Measurements from ENCODE around the gene KCNQ1. TPM values are rescaled to one million over a fixed set of nuclear protein-coding genes. Genes with fewer than 3 reads are reported as not detected.

Gene KCNQ1
- total and polyA plus RNA-seq, 2 donors (not counting 1 experiment from before 2014, with no cell fraction given) = not detected

DNA sequence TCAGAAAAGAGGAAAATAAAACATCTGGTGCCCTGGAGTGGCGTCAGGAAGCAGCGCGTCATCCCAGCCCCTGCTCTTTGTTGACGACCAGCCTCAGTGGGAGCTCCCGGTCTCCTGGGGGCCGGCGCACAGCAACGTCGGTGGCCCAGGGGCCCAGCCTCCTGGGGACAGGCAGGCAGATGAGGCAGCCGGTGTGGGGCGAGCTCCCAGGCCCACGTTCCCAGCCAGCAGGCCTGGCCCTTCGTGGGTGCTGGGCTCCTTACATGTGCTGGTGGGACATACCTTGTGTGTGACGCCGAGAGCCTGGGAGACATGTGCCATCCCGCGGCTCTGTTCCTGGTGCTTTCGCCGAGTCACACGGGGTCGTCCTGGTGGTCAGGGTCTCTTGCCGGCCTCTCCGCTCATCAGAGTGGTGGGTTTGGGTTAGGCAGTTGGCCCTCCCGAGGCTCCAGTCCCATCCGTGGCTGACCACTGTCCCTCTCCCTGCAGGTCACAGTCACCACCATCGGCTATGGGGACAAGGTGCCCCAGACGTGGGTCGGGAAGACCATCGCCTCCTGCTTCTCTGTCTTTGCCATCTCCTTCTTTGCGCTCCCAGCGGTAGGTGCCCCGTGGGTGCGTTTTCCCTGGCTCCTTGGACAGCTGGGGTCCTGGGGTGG lies 138.3 kb downstream of the KCNQ1 start:
- H3K36me3 ChIP-seq (ENCODE audit: control insufficient read depth, insufficient read depth, low read length) = no peaks in the 10 kb centered on the region
- DNase-seq (ENCODE audit: low read depth in 2 of 2) = no peak
- no peak overlapping the region for H2AFZ ChIP-seq (ENCODE audit: low read length)
- H3K9me3 ChIP-seq (ENCODE audit: control insufficient read depth, insufficient read depth, low read depth, low read length) = no peaks in the 10 kb centered on the region
- H3K9ac ChIP-seq (ENCODE audit: insufficient read depth, low read length) = no peak overlapping the region
- H4K20me1 ChIP-seq (ENCODE audit: control insufficient read depth, extremely low read depth, insufficient read depth, low read length) = no peaks in the 10 kb centered on the region
- TF ChIP-seq, protein P1, sequence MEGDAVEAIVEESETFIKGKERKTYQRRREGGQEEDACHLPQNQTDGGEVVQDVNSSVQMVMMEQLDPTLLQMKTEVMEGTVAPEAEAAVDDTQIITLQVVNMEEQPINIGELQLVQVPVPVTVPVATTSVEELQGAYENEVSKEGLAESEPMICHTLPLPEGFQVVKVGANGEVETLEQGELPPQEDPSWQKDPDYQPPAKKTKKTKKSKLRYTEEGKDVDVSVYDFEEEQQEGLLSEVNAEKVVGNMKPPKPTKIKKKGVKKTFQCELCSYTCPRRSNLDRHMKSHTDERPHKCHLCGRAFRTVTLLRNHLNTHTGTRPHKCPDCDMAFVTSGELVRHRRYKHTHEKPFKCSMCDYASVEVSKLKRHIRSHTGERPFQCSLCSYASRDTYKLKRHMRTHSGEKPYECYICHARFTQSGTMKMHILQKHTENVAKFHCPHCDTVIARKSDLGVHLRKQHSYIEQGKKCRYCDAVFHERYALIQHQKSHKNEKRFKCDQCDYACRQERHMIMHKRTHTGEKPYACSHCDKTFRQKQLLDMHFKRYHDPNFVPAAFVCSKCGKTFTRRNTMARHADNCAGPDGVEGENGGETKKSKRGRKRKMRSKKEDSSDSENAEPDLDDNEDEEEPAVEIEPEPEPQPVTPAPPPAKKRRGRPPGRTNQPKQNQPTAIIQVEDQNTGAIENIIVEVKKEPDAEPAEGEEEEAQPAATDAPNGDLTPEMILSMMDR (conservative IDR thresholded peaks at IDR 0.05 in 1 of 2, IDR thresholded peaks at IDR 0.05 in 1 of 2; ENCODE audit: low read depth in 1 of 2, low read length in 2 of 2) = no peak
- TF ChIP-seq EZH2 (IDR thresholded peaks at IDR 0.05; ENCODE audit: low read length, missing control alignments) = no peak
- no peak overlapping the region for H3K4me3 ChIP-seq (replicated peaks in 1 of 4; ENCODE audit: control extremely low read depth in 1 of 4, insufficient read depth in 1 of 4, low read depth in 3 of 4, low read length in 4 of 4)
- no peak overlapping the region for H3K27ac ChIP-seq (ENCODE audit: insufficient read depth, low read length)
- no peaks in the 10 kb centered on the region for H3K27me3 ChIP-seq (ENCODE audit: control insufficient read depth, insufficient read depth, low read length)
- H3K79me2 ChIP-seq (ENCODE audit: control insufficient read depth, insufficient read depth, low read length) = no peaks in the 10 kb centered on the region
- no peaks in the 10 kb centered on the region for H3K4me1 ChIP-seq (ENCODE audit: control insufficient read depth, extremely low read depth, insufficient read depth, low read length)
- H3K4me2 ChIP-seq (ENCODE audit: extremely low read depth, insufficient read depth, low read length) = no peak overlapping the region

DNA sequence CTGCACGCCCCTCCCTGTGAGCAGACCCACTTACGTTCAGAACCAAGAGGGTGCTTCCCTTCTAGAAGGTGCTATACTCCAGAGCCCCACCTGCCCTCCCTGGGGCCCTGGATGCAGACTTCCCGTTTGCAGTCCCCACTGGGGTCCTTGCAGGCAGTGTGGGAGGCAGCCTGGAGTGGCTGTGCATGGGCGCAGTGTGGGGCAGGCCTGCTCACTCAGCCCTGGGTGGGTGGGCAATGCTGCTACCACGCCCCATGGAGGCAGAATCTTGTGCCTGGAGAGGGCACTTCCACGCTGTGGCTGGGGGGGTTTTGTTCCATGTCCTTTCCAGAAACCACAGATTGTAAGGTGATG lies 138.8 kb downstream of the KCNQ1 start:
- no peaks in the 10 kb centered on the region for H3K36me3 ChIP-seq (ENCODE audit: control insufficient read depth, insufficient read depth, low read length)
- H3K4me3 ChIP-seq (replicated peaks in 1 of 4; ENCODE audit: control extremely low read depth in 1 of 4, insufficient read depth in 1 of 4, low read depth in 3 of 4, low read length in 4 of 4) = no peak overlapping the region
- no peak overlapping the region for H2AFZ ChIP-seq (ENCODE audit: low read length)
- H3K9ac ChIP-seq (ENCODE audit: insufficient read depth, low read length) = no peak overlapping the region
- no peaks in the 10 kb centered on the region for H3K9me3 ChIP-seq (ENCODE audit: control insufficient read depth, insufficient read depth, low read depth, low read length)
- TF ChIP-seq, protein P1 (conservative IDR thresholded peaks at IDR 0.05 in 1 of 2, IDR thresholded peaks at IDR 0.05 in 1 of 2; ENCODE audit: low read depth in 1 of 2, low read length in 2 of 2) = no peak
- TF ChIP-seq EZH2 (IDR thresholded peaks at IDR 0.05; ENCODE audit: low read length, missing control alignments) = no peak
- no peaks in the 10 kb centered on the region for H3K4me1 ChIP-seq (ENCODE audit: control insufficient read depth, extremely low read depth, insufficient read depth, low read length)
- H3K4me2 ChIP-seq (ENCODE audit: extremely low read depth, insufficient read depth, low read length) = no peak overlapping the region
- H3K27me3 ChIP-seq (ENCODE audit: control insufficient read depth, insufficient read depth, low read length) = no peaks in the 10 kb centered on the region
- DNase-seq (ENCODE audit: low read depth in 2 of 2) = no peak
- H3K79me2 ChIP-seq (ENCODE audit: control insufficient read depth, insufficient read depth, low read length) = no peaks in the 10 kb centered on the region
- no peak overlapping the region for H3K27ac ChIP-seq (ENCODE audit: insufficient read depth, low read length)
- H4K20me1 ChIP-seq (ENCODE audit: control insufficient read depth, extremely low read depth, insufficient read depth, low read length) = no peaks in the 10 kb centered on the region

DNA sequence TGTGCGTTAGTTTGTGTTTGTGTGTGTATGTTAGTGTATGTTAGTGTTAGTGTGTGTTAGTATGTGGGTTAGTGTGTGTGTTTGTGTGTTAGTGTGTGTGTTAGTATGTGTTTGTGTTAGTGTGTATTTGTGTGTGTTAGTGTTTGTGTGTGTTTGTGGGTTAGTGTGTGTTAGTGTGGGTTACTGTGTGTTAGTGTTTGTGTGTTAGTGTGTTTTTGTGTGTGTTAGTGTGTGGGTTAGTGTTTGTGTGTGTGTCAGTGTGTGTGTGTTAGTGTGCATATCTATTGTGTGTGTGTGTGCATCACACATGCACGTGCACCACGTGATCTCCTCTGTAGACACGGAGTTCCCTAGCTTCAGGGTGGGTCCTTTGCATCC lies 139.6 kb downstream of the KCNQ1 start:
- no peaks in the 10 kb centered on the region for H4K20me1 ChIP-seq (ENCODE audit: control insufficient read depth, extremely low read depth, insufficient read depth, low read length)
- DNase-seq (ENCODE audit: low read depth in 2 of 2) = no peak
- no peak overlapping the region for H3K4me3 ChIP-seq (replicated peaks in 1 of 4; ENCODE audit: control extremely low read depth in 1 of 4, insufficient read depth in 1 of 4, low read depth in 3 of 4, low read length in 4 of 4)
- no peak overlapping the region for H3K4me2 ChIP-seq (ENCODE audit: extremely low read depth, insufficient read depth, low read length)
- H3K4me1 ChIP-seq (ENCODE audit: control insufficient read depth, extremely low read depth, insufficient read depth, low read length) = no peaks in the 10 kb centered on the region
- H3K9me3 ChIP-seq (ENCODE audit: control insufficient read depth, insufficient read depth, low read depth, low read length) = no peaks in the 10 kb centered on the region
- H3K27me3 ChIP-seq (ENCODE audit: control insufficient read depth, insufficient read depth, low read length) = no peaks in the 10 kb centered on the region
- TF ChIP-seq, protein P1 (conservative IDR thresholded peaks at IDR 0.05 in 1 of 2, IDR thresholded peaks at IDR 0.05 in 1 of 2; ENCODE audit: low read depth in 1 of 2, low read length in 2 of 2) = no peak
- TF ChIP-seq EZH2 (IDR thresholded peaks at IDR 0.05; ENCODE audit: low read length, missing control alignments) = no peak
- no peak overlapping the region for H3K27ac ChIP-seq (ENCODE audit: insufficient read depth, low read length)
- no peak overlapping the region for H3K9ac ChIP-seq (ENCODE audit: insufficient read depth, low read length)
- H3K36me3 ChIP-seq (ENCODE audit: control insufficient read depth, insufficient read depth, low read length) = no peaks in the 10 kb centered on the region
- H3K79me2 ChIP-seq (ENCODE audit: control insufficient read depth, insufficient read depth, low read length) = no peaks in the 10 kb centered on the region
- H2AFZ ChIP-seq (ENCODE audit: low read length) = no peak overlapping the region

Data from fibroblast of lung (primary cell).